ENCODE data around the gene KLHL9.
A peak's percentile ranks its signal among the peaks of the same experiment; 100 is the strongest.

The KLHL9 gene

DNA sequence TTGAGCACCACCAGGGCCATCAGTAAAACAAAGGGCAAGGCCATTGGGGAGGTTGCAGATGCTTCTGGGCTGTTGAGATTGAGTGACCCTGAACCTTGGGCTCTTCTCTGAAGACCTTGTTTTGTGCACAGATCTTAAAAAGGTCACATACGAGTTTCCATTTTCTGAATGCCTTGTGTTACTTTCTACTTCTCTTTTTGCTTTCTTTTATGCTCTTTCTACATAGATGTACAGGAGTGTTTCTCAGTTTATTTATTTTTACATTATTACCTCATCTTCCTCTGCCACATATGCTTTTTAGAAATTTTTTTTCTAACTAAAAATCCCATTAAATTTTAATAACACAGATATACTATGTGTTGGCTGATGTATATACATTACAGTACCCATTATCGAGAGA lies 30.0 kb downstream of the KLHL9 start, which contains the start of gene IFNA5:
Gene IFNA5 (minus strand): TSS at position 101 of the 400 bp plus-strand sequence. CDS start 57 bp downstream, at position 44.
- no peak for DNase-seq (ENCODE audit: low read depth in 1 of 2, low spot score in 1 of 2)
- TF ChIP-seq GABPA (IDR thresholded peaks at IDR 0.05; ENCODE audit: low read depth) (no peak), SPI1 (IDR thresholded peaks at IDR 0.05; ENCODE audit: borderline replicate concordance, low read depth) (no peak), POLR2AphosphoS5 (IDR thresholded peaks at IDR 0.05; ENCODE audit: low read depth) (no peak)
- TF ChIP-seq, protein P1, sequence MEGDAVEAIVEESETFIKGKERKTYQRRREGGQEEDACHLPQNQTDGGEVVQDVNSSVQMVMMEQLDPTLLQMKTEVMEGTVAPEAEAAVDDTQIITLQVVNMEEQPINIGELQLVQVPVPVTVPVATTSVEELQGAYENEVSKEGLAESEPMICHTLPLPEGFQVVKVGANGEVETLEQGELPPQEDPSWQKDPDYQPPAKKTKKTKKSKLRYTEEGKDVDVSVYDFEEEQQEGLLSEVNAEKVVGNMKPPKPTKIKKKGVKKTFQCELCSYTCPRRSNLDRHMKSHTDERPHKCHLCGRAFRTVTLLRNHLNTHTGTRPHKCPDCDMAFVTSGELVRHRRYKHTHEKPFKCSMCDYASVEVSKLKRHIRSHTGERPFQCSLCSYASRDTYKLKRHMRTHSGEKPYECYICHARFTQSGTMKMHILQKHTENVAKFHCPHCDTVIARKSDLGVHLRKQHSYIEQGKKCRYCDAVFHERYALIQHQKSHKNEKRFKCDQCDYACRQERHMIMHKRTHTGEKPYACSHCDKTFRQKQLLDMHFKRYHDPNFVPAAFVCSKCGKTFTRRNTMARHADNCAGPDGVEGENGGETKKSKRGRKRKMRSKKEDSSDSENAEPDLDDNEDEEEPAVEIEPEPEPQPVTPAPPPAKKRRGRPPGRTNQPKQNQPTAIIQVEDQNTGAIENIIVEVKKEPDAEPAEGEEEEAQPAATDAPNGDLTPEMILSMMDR (IDR thresholded peaks at IDR 0.05; ENCODE audit: insufficient read depth, low read length) = no peak
- TF ChIP-seq, protein P2, sequence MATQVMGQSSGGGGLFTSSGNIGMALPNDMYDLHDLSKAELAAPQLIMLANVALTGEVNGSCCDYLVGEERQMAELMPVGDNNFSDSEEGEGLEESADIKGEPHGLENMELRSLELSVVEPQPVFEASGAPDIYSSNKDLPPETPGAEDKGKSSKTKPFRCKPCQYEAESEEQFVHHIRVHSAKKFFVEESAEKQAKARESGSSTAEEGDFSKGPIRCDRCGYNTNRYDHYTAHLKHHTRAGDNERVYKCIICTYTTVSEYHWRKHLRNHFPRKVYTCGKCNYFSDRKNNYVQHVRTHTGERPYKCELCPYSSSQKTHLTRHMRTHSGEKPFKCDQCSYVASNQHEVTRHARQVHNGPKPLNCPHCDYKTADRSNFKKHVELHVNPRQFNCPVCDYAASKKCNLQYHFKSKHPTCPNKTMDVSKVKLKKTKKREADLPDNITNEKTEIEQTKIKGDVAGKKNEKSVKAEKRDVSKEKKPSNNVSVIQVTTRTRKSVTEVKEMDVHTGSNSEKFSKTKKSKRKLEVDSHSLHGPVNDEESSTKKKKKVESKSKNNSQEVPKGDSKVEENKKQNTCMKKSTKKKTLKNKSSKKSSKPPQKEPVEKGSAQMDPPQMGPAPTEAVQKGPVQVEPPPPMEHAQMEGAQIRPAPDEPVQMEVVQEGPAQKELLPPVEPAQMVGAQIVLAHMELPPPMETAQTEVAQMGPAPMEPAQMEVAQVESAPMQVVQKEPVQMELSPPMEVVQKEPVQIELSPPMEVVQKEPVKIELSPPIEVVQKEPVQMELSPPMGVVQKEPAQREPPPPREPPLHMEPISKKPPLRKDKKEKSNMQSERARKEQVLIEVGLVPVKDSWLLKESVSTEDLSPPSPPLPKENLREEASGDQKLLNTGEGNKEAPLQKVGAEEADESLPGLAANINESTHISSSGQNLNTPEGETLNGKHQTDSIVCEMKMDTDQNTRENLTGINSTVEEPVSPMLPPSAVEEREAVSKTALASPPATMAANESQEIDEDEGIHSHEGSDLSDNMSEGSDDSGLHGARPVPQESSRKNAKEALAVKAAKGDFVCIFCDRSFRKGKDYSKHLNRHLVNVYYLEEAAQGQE (IDR thresholded peaks at IDR 0.05; ENCODE audit: insufficient replicate concordance, low read depth) = no peak
- no peak within 1 kb of the TSS for H3K4me3 ChIP-seq (replicated peaks; ENCODE audit: insufficient read depth, low read length)
- H3K27ac ChIP-seq (replicated peaks) = no peak within 1 kb of the TSS
- no peaks in the 10 kb centered on the region for H3K27me3 ChIP-seq (ENCODE audit: insufficient read depth, poor library complexity, severe bottlenecking)

DNA sequence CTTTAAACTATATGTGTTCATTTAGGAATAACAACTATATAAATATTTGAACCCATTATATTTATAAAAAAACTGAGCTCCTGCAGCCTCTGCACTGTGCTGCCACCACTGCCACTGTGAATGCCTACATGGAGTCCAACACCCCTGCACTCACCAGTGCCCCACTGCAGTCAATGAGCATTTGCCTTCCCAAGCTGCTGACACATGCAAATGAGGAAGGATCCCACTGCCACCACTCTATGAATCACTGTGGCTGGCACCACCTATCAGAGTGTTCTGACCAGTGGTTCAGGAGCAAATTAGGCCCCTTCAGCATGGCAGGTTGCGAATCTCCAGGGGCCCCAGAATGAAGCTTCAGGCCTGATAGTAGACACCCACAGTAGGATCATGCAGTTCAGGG lies 39.2 kb downstream of the KLHL9 start:
- H3K27me3 ChIP-seq (ENCODE audit: insufficient read depth, poor library complexity, severe bottlenecking) = no peaks in the 10 kb centered on the region
- no peak for TF ChIP-seq POLR2AphosphoS5 (IDR thresholded peaks at IDR 0.05; ENCODE audit: low read depth)
- TF ChIP-seq, protein P2 (IDR thresholded peaks at IDR 0.05; ENCODE audit: insufficient replicate concordance, low read depth) = no peak
- no peak for TF ChIP-seq SPI1 (IDR thresholded peaks at IDR 0.05; ENCODE audit: borderline replicate concordance, low read depth)
- H3K27ac ChIP-seq (replicated peaks) = no peak overlapping the region
- peak in 1 of 2 experiments; percentile 2 for DNase-seq (ENCODE audit: low read depth in 1 of 2, low spot score in 1 of 2)
- no peak overlapping the region for H3K4me3 ChIP-seq (replicated peaks; ENCODE audit: insufficient read depth, low read length)

DNA sequence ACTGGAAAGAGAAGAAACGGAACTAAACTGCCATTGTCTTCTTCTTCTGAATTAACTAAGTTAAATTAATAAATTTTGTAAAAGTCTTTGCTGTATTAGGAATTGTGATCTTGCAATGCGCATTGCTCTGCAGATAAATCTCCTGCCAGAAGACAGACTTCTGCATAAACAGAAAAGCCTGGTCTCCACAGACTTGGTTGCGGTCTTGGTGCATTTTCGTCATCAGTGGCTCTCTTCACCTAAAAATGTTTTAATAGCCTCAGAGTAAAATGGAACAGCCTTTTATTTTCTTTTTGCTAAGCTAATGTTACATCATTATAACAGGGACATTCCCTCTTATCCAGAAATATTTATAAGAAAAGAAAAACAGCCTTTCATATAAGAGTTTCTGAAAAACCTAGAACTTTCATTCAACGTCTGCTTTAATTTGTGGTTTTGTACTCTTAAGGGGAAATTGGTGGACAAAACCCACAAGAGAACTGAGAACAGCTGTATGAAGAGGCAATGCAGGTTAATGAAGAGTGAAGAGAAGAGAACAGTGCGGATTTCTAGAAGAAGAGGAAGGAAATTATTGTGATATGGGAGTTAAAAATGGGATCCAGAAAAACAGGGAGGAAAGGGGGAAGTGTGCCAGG lies 40.2 kb downstream of the KLHL9 start:
- peak in 1 of 2 experiments; percentile 52 for DNase-seq (ENCODE audit: low read depth in 1 of 2, low spot score in 1 of 2)

More for the DNA sequence above, 40.2 kb downstream of the KLHL9 start:
- no peak overlapping the region for H3K4me3 ChIP-seq (replicated peaks; ENCODE audit: insufficient read depth, low read length)
- H3K27ac ChIP-seq (replicated peaks) = no peak overlapping the region
- TF ChIP-seq, protein P2 (IDR thresholded peaks at IDR 0.05; ENCODE audit: insufficient replicate concordance, low read depth) = no peak
- peak; percentile 34; the same call in 1 of the 2 replicates for TF ChIP-seq SPI1 (IDR thresholded peaks at IDR 0.05; ENCODE audit: borderline replicate concordance, low read depth)
- H3K27me3 ChIP-seq (ENCODE audit: insufficient read depth, poor library complexity, severe bottlenecking) = no peaks in the 10 kb centered on the region

Measured in HL-60 (cell line).